MM.1S (cell line): ENCODE results near the gene SORD.

Experiments
- DNase-seq: peaks from one replicate; pipeline ENCODE4 v3.0.0-alpha.2; 2015
- H2AFZ ChIP-seq: fragments of 300-600 bp; sonication (generic); 2 replicates; pipeline ENCODE4 v1.6.0; 2016; ENCODE audit warnings: antibody characterized with exemption, low read length
- H3F3A ChIP-seq: fragments of 300-600 bp; sonication (generic); 2 replicates; pipeline ENCODE4 v1.6.1; 2016; ENCODE audit warnings: mild to moderate bottlenecking, antibody characterized with exemption, low read length, moderate library complexity, mixed read lengths; ENCODE audit not compliant: insufficient read depth
- H3K27ac ChIP-seq: fragments of 300-600 bp; sonication (generic); 2 replicates; pipeline ENCODE4 v1.5.1; 2016; ENCODE audit warnings: mild to moderate bottlenecking, low read length
- H3K27me3 ChIP-seq: fragments of 300-600 bp; sonication (generic); replicated peaks from 2 replicates; pipeline ENCODE4 v1.6.0; 2016; ENCODE audit warnings: low read length; ENCODE audit not compliant: insufficient read depth
- H3K36me3 ChIP-seq: fragments of 300-600 bp; sonication (generic); replicated peaks from 2 replicates; pipeline ENCODE4 v1.6.1; 2016; ENCODE audit warnings: mild to moderate bottlenecking, low read length, mixed read lengths; ENCODE audit not compliant: insufficient read depth
- H3K4me1 ChIP-seq: fragments of 300-600 bp; sonication (generic); 2 replicates; pipeline ENCODE4 v1.6.1; 2016; ENCODE audit warnings: low read length, mixed read lengths
- H3K4me2 ChIP-seq: fragments of 300-600 bp; sonication (generic); 2 replicates; pipeline ENCODE4 v1.6.0; 2016; ENCODE audit warnings: low read depth, low read length
- H3K4me3 ChIP-seq: fragments of 300-600 bp; sonication (generic); 2 replicates; pipeline ENCODE4 v1.5.1; 2016; ENCODE audit warnings: low read length, mixed read lengths
- H3K79me2 ChIP-seq: fragments of 300-600 bp; sonication (generic); 2 replicates; pipeline ENCODE4 v1.6.1; 2016; ENCODE audit warnings: mixed run types, low read length, mixed read lengths
- H3K9ac ChIP-seq: fragments of 300-600 bp; sonication (generic); 2 replicates; pipeline ENCODE4 v1.6.1; 2016; ENCODE audit warnings: low read length, mixed read lengths
- H3K9me2 ChIP-seq: fragments of 300-600 bp; sonication (generic); replicated peaks from 2 replicates; pipeline ENCODE4 v1.6.1; 2016; ENCODE audit warnings: mild to moderate bottlenecking, low read length, mixed read lengths; ENCODE audit not compliant: insufficient read depth
- H3K9me3 ChIP-seq: fragments of 300-600 bp; sonication (generic); replicated peaks from 2 replicates; pipeline ENCODE4 v1.6.1; 2016; ENCODE audit warnings: mild to moderate bottlenecking, low read length, mixed read lengths; ENCODE audit not compliant: insufficient read depth
- H4K20me1 ChIP-seq: fragments of 300-600 bp; sonication (generic); 2 replicates; pipeline ENCODE4 v1.6.1; 2016; ENCODE audit warnings: mild to moderate bottlenecking, low read length, moderate library complexity, mixed read lengths; ENCODE audit not compliant: insufficient read depth
- EZH2 ChIP-seq: fragments of 300-600 bp; sonication (generic); optimal IDR thresholded peaks from 2 replicates; pipeline ENCODE3; 2017; ENCODE audit warnings: low read depth, mild to moderate bottlenecking, antibody characterized with exemption, low read length, mixed read lengths
- EZH2phosphoT487 ChIP-seq: fragments of 300-600 bp; sonication (generic); IDR thresholded peaks from 2 replicates; pipeline ENCODE4 v1.6.1; 2018; ENCODE audit warnings: antibody characterized with exemption, low read length
- TF ChIP-seq, protein P1 (sequence below): fragments of 300-600 bp; sonication (generic); IDR thresholded peaks from 2 replicates; pipeline ENCODE4 v1.5.1; 2016; ENCODE audit warnings: antibody characterized with exemption, low read length, mixed read lengths

Gene SORD

GRCh38 chr15:45115312-45115820, 92.4 kb downstream of the SORD start:
- Histone ChIP-seq H3K79me2 (no peaks in the 10 kb centered on the region), H3K9me2 (no peaks in the 10 kb centered on the region), H3K4me2 (no peak overlapping the region), H3F3A (no peaks in the 10 kb centered on the region), H3K9me3 (no peaks in the 10 kb centered on the region), H4K20me1 (no peaks in the 10 kb centered on the region), H3K27me3 (peaks cover 61% of the 10 kb centered on the region), H3K4me3 (no peak overlapping the region), H2AFZ (no peak overlapping the region), H3K4me1 (no peaks in the 10 kb centered on the region), H3K9ac (no peak overlapping the region), H3K36me3 (no peaks in the 10 kb centered on the region), H3K27ac (no peak overlapping the region)
- DNase-seq: no peak
- TF ChIP-seq EZH2phosphoT487: no peak
- TF ChIP-seq, protein P1, sequence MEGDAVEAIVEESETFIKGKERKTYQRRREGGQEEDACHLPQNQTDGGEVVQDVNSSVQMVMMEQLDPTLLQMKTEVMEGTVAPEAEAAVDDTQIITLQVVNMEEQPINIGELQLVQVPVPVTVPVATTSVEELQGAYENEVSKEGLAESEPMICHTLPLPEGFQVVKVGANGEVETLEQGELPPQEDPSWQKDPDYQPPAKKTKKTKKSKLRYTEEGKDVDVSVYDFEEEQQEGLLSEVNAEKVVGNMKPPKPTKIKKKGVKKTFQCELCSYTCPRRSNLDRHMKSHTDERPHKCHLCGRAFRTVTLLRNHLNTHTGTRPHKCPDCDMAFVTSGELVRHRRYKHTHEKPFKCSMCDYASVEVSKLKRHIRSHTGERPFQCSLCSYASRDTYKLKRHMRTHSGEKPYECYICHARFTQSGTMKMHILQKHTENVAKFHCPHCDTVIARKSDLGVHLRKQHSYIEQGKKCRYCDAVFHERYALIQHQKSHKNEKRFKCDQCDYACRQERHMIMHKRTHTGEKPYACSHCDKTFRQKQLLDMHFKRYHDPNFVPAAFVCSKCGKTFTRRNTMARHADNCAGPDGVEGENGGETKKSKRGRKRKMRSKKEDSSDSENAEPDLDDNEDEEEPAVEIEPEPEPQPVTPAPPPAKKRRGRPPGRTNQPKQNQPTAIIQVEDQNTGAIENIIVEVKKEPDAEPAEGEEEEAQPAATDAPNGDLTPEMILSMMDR: no peak
- no peak for TF ChIP-seq EZH2

- H3K27me3 ChIP-seq: peaks cover 61% of the 10 kb centered on the region
These were observed 93.0 kb downstream of the SORD start for GRCh38 chr15:45116006-45116481.

DNA sequence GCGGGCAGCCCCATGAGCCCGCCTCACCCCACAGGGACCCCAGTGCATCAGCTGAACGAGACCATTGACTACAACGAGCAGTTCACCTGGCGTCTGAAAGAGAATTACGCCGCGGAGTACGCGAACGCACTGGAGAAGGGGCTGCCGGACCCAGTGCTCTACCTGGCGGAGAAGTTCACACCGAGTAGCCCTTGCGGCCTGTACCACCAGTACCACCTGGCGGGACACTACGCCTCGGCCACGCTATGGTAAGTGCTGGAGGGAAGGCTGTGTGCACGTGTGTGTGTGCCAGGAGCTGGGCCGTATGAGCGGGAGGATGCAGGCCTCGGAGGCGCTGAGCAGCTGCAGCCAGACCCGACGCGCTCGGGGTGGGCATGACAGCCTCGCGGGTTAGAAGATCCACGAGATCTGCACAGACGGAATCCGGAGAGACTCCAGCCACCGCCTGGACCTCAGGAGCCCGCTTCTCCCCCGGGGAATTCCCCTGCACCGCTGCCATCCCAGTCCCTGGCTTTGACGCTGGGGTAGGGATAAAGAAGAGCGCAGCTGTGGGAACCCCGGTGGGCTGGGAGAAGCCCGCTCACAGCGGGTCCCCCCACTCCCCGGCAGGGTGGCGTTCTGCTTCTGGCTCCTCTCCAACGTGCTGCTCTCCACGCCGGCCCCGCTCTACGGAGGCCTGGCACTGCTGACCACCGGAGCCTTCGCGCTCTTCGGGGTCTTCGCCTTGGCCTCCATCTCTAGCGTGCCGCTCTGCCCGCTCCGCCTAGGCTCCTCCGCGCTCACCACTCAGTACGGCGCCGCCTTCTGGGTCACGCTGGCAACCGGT, 93.7 kb downstream of the SORD start:
- Histone ChIP-seq H4K20me1 (no peaks in the 10 kb centered on the region), H3K36me3 (no peaks in the 10 kb centered on the region), H3K27me3 (peaks cover 60% of the 10 kb centered on the region), H3K4me2 (no peak overlapping the region), H3K79me2 (no peaks in the 10 kb centered on the region), H3K4me1 (no peaks in the 10 kb centered on the region), H3F3A (no peaks in the 10 kb centered on the region), H3K9me3 (no peaks in the 10 kb centered on the region), H3K9ac (no peak overlapping the region), H3K9me2 (no peaks in the 10 kb centered on the region), H3K27ac (no peak overlapping the region), H2AFZ (no peak overlapping the region), H3K4me3 (no peak overlapping the region)
- no peak for TF ChIP-seq EZH2
- TF ChIP-seq EZH2phosphoT487: no peak
- TF ChIP-seq, protein P1: no peak
- no peak for DNase-seq

More at GRCh38 chr15:45116006-45116481, 93.0 kb downstream of the SORD start:
- H3K9me2 ChIP-seq: no peaks in the 10 kb centered on the region
- H4K20me1 ChIP-seq: no peaks in the 10 kb centered on the region
- H2AFZ ChIP-seq: no peak overlapping the region
- TF ChIP-seq, protein P1: no peak
- no peak for TF ChIP-seq EZH2phosphoT487
- no peak for TF ChIP-seq EZH2
- H3K79me2 ChIP-seq: no peaks in the 10 kb centered on the region
- H3F3A ChIP-seq: no peaks in the 10 kb centered on the region
- no peak overlapping the region for H3K4me3 ChIP-seq
- no peak overlapping the region for H3K4me2 ChIP-seq
- H3K36me3 ChIP-seq: no peaks in the 10 kb centered on the region
- no peak for DNase-seq
- no peaks in the 10 kb centered on the region for H3K4me1 ChIP-seq
- H3K9ac ChIP-seq: no peak overlapping the region
- H3K9me3 ChIP-seq: no peaks in the 10 kb centered on the region
- H3K27ac ChIP-seq: no peak overlapping the region
